Measurements from ENCODE around the gene STX1B.

Gene STX1B

DNA sequence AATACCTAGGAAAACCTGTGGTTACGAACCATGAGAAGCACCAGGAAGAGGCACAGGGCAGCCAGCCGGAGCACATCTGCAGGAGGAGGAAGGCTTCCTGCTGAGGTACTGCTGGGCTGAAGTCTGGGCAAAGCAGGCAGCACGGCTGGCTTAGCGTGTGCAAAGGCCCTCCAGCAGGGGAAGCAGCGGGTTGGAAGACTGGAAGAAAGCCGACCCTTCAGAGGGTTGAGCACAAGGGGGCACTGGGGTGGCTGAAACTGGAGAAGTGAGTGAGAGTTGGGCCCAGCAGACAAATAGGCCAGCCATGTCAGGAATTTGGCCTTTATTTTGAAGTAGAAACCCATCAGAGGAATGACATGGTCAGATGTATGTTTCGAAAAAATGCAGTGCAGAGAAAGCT lies 37.6 kb downstream of the STX1B start:
- DNase-seq = no peak

DNA sequence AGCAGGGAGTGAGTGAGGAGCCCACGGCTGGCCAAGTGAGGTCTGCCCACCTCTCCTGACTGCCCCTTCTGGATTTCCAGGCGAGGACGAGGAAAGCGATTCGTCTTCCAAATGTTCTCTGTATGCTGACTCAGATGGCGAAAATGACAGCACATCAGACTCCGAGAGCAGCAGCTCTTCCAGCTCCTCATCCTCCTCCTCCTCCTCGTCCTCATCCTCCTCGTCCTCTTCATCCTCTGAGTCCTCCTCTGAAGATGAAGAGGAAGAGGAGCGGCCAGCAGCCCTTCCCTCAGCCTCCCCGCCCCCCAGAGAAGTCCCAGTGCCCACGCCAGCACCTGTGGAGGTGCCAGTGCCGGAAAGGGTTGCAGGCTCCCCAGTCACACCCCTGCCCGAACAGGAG lies 39.1 kb downstream of the STX1B start:
- DNase-seq = no peak

- DNase-seq = no peak
Measured at GRCh38 chr16:30969246-30969842, 41.1 kb downstream of the STX1B start.

GRCh38 chr16:30967795-30968194 lies 42.6 kb downstream of the STX1B start:
- DNase-seq = no peak

- DNase-seq = no peak
Measured at GRCh38 chr16:30966033-30966619, 44.3 kb downstream of the STX1B start.

DNA sequence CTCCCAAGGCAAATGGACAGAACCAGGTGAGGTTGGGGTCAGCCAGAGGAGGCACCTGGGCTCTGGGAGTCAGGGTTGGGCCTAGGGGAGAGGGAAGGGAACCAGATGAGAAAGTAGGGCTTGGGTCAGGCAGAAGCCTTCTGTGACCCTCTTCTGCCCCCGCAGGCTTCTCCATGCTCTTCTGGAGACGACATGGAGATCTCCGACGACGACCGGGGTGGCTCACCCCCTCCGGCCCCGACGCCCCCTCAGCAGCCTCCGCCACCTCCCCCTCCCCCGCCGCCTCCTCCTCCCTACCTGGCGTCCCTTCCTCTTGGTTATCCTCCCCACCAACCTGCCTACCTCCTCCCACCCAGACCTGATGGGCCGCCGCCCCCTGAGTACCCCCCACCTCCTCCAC lies 45.0 kb downstream of the STX1B start:
- no peak for DNase-seq

DNA sequence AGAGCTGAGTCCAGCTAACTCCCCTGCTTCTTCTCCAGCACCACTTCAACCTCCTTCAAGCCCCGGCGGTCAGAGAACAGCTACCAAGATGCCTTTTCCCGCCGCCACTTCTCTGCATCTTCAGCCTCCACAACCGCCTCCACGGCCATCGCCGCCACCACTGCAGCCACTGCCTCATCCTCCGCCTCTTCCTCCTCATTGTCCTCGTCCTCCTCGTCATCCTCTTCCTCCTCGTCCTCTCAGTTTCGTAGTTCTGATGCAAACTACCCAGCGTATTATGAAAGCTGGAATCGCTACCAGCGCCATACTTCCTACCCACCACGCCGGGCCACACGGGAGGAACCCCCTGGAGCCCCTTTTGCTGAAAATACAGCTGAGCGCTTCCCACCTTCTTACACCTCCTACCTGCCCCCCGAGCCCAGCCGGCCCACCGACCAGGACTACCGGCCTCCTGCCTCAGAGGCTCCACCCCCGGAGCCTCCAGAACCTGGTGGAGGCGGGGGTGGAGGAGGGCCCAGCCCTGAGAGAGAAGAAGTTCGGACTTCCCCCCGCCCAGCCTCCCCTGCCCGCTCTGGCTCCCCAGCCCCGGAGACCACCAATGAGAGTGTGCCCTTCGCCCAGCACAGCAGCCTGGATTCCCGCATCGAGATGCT lies 45.7 kb downstream of the STX1B start:
- no peak for DNase-seq

- no peak for DNase-seq
Measured at GRCh38 chr16:30963925-30964511, 46.4 kb downstream of the STX1B start.

- no peak for DNase-seq
Measured at GRCh38 chr16:30961384-30961783, 49.1 kb downstream of the STX1B start.

- DNase-seq = peak in 1 of 2 experiments; percentile 39
Measured at GRCh38 chr16:30958175-30959079, 52.0 kb downstream of the STX1B start.

DNA sequence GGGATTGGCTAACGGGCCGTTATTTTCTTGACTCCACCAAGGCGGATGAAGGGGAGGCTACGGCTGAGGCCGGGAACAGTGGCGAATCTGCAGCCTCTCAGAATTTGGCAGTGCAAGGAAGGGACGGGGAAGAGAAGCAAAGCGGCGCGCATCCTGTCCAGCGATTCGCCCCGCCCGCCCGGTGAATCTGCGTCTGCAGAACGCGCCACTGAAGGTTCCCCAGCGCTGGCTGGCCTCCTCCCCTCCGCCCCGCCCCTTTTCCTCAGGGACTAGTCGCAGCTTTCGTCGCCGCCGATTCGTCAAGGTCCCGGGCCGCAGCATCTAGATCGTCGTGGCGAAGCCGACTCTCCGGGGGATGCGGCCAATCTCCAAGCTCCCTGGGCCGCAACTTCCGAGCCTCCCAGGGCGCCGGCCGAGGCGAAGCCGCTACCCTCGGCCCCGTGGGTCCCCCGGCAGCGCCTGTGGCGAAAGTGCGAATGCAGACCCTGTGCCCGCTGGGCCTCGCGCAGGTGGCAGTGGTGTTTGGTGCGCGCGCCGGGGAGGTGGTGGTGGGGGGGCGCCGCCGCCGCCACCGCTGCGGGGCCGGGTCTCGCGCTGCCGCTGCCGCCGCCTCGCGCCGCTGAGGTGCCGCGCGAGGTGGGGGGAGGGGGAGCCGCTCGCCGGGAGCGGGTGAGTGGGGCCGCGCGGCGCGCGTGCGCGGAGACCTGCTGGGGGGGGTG lies 52.8 kb downstream of the STX1B start, which contains the start of gene SETD1A:
Gene SETD1A, plus strand, starts transcription at position 299 of the 719 bp plus-strand sequence. CDS start 978 bp downstream, outside the sequence.
- DNase-seq = peak; percentile 84 to 94

- peak; percentile 64 to 74 for DNase-seq
Measured at GRCh38 chr16:30956601-30957455, 53.6 kb downstream of the STX1B start.

DNA sequence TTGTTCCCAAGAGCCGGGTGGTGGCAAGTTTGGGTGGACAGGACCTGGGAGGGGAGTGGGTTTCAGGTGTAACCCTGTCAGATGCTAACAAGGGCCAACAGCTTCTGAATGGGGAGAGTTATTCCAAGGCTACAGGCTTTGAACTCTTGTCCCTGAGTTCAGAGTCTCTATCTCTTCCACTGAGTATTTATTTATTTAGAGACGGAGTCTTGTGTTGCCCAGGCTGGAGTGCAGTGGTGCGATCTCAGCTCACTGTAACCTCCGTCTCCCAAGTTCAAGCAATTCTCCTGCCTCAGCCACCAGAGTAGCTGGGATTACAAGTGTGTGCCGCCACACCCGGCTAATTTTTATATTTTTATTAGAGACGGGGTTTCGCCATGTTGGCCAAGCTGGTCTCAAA lies 55.4 kb downstream of the STX1B start:
- no peak for DNase-seq

GRCh38 chr16:30953511-30954124 lies 56.8 kb downstream of the STX1B start:
- peak in 1 of 2 experiments; percentile 61 for DNase-seq

DNA sequence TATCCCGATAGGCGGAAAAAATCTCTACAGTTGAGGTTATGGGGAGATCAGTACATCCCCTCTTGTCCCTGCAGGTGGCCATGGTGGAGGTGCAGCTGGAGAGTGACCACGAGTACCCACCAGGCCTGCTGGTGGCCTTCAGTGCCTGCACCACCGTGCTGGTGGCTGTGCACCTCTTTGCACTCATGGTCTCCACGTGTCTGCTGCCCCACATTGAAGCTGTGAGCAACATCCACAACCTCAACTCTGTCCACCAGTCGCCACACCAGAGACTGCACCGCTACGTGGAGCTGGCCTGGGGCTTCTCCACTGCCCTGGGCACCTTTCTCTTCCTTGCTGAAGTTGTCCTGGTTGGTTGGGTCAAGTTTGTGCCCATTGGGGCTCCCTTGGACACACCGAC lies 57.3 kb downstream of the STX1B start:
- no peak for DNase-seq

DNA sequence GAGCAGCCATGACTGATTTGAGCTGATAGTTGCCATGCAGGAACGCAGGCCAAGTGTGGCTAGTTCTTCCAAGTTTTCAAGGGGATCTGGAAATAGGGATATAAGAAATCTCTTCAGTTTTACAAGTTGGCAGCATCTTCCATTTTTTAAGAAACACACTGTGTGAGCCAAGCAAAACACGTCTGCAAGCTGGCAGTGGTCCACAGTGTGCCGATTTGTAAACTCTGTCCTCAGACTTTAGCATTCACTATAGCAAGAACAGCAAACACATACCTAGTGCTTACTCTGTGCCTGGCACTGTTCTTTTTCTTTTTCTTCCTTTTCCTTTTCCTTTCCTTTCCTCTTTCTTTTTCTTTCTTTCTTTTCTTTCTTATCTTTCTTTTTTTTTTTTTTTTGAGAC lies 58.7 kb downstream of the STX1B start:
- DNase-seq = no peak

DNA sequence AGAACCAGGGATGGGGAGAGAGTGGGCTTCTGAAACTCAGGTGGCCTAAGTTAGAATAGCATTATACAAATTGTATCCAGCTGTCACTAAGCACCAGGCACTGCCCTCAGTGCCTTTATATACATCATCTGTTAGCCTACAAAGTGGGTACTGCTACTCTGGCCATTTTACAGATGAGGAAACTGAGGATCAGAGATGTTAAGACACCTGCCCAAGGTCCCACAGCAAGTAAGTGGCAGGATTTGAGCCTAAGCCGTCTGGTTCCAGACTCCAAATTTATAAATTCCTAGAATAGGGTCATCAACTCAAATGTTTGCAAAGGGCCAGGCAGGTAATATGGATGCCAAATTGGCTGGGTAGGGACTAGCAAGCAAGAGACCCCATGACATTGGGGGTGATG lies 59.2 kb downstream of the STX1B start:
- DNase-seq = no peak

- no peak for DNase-seq
Measured at GRCh38 chr16:30950516-30951065, 59.8 kb downstream of the STX1B start.

DNA sequence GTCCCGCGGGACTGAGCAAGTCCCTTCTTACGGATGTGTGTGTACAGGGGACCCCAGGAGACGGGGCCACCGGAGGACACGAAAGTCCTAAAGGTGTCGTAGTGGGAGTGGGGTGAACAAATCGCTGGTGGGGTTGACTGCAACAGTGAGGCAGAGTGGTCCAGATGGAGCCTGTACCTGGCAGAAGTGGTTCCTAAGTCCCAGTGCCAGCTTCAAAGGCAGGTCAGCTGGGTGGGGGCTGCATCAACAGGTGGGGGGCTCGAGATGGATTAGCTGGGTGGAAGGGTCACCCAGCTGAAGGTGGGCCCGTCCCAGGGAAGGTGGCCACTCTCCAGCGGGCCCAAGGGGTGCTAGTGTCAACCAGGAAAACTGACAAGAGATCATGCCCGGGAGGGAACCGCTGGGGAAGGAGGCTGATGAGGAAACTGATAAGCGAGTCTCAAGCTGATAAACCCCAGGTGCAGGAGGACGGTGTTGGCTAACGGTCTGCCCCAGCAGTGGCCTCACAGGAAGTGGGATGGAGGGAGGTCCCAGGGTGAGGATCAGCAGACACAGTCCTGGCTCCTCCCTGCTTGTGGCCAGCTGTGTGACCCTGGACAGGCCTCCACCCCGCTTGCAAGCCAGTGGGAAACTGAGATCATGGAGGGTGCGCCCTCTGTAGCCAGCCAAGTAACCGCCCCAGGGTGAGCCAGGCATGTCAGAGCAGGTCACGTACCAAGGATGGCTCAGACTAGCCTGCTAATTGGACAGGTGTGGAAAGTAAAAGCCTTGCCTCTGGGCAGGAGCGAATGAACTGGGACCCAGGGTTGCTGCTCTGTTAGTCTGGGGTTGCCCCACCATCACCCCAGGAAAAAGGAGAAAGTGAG lies 60.6 kb downstream of the STX1B start:
- DNase-seq = peak; percentile 87 to 91

Measured in SW 1271 (cell line).